Mesendoderm (in vitro differentiated cells): Measurements from ENCODE around the gene GPR39.
"Not testable (repeated sequence)": the region's sequence is repeated elsewhere in the genome, so short reads cannot be mapped to it uniquely, and the experiment has no call there.

Source experiments
- DNase-seq: peaks from one replicate; pipeline ENCODE4 v3.0.0; 2013
- H2AK5ac ChIP-seq: 2 replicates; pipeline ENCODE4 v1.6.1; 2013; ENCODE audit warnings: low read length, inconsistent platforms
- H2BK120ac ChIP-seq: 2 replicates; pipeline ENCODE4 v1.6.1; 2013; ENCODE audit warnings: low read depth, mild to moderate bottlenecking, low read length, moderate library complexity, mixed read lengths
- H2BK15ac ChIP-seq: replicated peaks from 2 replicates; pipeline ENCODE4 v1.6.1; 2013; ENCODE audit warnings: low read depth, mild to moderate bottlenecking, moderate library complexity
- H2BK5ac ChIP-seq: 2 replicates; pipeline ENCODE4 v1.6.1; 2013; ENCODE audit warnings: low read length, inconsistent platforms
- H3K18ac ChIP-seq: 2 replicates; pipeline ENCODE4 v1.6.1; 2013; ENCODE audit warnings: mild to moderate bottlenecking, low read length, mixed read lengths
- H3K23ac ChIP-seq: one replicate; pipeline ENCODE4 v1.6.1; 2013; ENCODE audit warnings: low read length
- H3K27ac ChIP-seq: 2 replicates; pipeline ENCODE4 v1.5.1; 2013; ENCODE audit warnings: low read depth, mild to moderate bottlenecking, inconsistent platforms, low read length, moderate library complexity
- H3K27me3 ChIP-seq: 2 replicates; pipeline ENCODE4 v1.6.1; 2013; ENCODE audit warnings: low read length, control low read depth, mild to moderate bottlenecking, inconsistent platforms; ENCODE audit not compliant: insufficient read depth, poor library complexity
- H3K36me3 ChIP-seq: 2 replicates; pipeline ENCODE4 v1.6.1; 2013; ENCODE audit warnings: low read length, inconsistent platforms; ENCODE audit not compliant: control insufficient read depth, insufficient read depth
- H3K4ac ChIP-seq: one replicate; pipeline ENCODE4 v1.6.1; 2013; ENCODE audit warnings: low read depth, mild to moderate bottlenecking, low read length, moderate library complexity
- H3K4me1 ChIP-seq: 2 replicates; pipeline ENCODE4 v1.6.1; 2013; ENCODE audit warnings: low read depth, low read length, inconsistent platforms; ENCODE audit not compliant: control insufficient read depth
- H3K4me2 ChIP-seq: 2 replicates; pipeline ENCODE4 v1.6.1; 2013; ENCODE audit warnings: low read length
- H3K4me3 ChIP-seq: 2 replicates; pipeline ENCODE4 v1.5.1; 2013; ENCODE audit warnings: mild to moderate bottlenecking, low read length
- H3K56ac ChIP-seq: one replicate; pipeline ENCODE4 v1.6.1; 2013; ENCODE audit warnings: low read length
- H3K79me1 ChIP-seq: 2 replicates; pipeline ENCODE4 v1.6.1; 2013; ENCODE audit warnings: low read length, inconsistent platforms
- H3K79me2 ChIP-seq: 2 replicates; pipeline ENCODE4 v1.6.1; 2013; ENCODE audit warnings: mild to moderate bottlenecking, low read length; ENCODE audit not compliant: control insufficient read depth, insufficient read depth
- H3K9ac ChIP-seq: 2 replicates; pipeline ENCODE4 v1.6.1; 2013; ENCODE audit warnings: low read length, inconsistent platforms
- H4K5ac ChIP-seq: one replicate; pipeline ENCODE4 v1.6.1; 2013; ENCODE audit warnings: low read length
- H4K8ac ChIP-seq: one replicate; pipeline ENCODE4 v1.6.1; 2013; ENCODE audit warnings: low read depth, mild to moderate bottlenecking, control low read depth, low read length, moderate library complexity
- WGBS: extraction: QIAGEN DNeasy Blood & Tissue Kit; methylation state at CpG from one replicate; pipeline ENCODE4 v1.1.7; 2013; ENCODE audit warnings: low lambda C conversion rate, missing lambda C conversion rate; ENCODE audit not compliant: insufficient coverage; ENCODE audit errors: extremely low coverage; 5-methylcytosine and 5-hydroxymethylcytosine counted together

GPR39 gene

GRCh38 chr2:132537061-132537460 lies 120.5 kb downstream of the GPR39 start:
- H2BK15ac ChIP-seq, DNase-seq, H3K18ac ChIP-seq, H3K4me3 ChIP-seq, H4K8ac ChIP-seq, H3K56ac ChIP-seq, H4K5ac ChIP-seq, H3K9ac ChIP-seq, H2BK120ac ChIP-seq, H3K27me3 ChIP-seq, H3K4me2 ChIP-seq, H3K4me1 ChIP-seq, H3K36me3 ChIP-seq, H3K4ac ChIP-seq, H3K79me2 ChIP-seq, H3K79me1 ChIP-seq, H2AK5ac ChIP-seq, H3K27ac ChIP-seq, H2BK5ac ChIP-seq, H3K23ac ChIP-seq: not testable (repeated sequence)
- WGBS, result no CpG with 5 or more reads among the region's 1 CpG

DNA sequence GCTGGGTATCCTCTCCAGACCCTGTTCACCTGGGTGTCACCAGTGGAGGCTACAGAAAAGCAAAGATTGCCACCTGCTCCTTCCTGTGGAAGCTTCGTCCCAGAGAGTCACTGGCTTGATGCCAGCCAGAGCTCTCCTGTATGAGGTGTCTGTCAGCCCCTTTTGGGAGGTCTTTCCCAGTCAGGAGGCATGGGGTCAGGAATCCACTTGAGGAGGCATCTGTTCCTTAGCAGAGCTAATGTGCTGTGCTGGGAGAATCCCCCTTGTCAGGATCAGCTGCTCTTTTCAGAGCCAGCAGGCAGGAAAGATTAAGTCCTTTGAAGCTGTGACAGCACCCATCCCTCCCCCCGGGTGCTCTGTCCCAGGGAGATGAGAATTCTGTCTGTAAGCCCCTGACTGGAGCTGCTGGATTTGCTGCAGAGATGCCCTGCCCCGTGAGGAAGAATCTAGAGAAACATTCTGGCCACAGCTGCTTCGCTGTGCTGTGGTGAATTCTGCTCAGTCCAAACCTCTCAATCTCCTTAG lies 121.8 kb downstream of the GPR39 start:
- Histone ChIP-seq H3K27me3 (no peaks in the 10 kb centered on the region), H3K79me2 (no peaks in the 10 kb centered on the region), H3K27ac (no peak overlapping the region), H3K9ac (no peak overlapping the region), H3K56ac (no peak overlapping the region), H2BK120ac (no peak overlapping the region), H3K36me3 (no peaks in the 10 kb centered on the region), H3K79me1 (no peaks in the 10 kb centered on the region), H3K4ac (no peak overlapping the region), H2BK15ac (no peak overlapping the region), H2BK5ac (no peak overlapping the region), H3K4me1 (no peaks in the 10 kb centered on the region), H4K8ac (no peak overlapping the region), H3K23ac (no peak overlapping the region), H4K5ac (no peak overlapping the region), H3K4me2 (no peak overlapping the region), H2AK5ac (no peak overlapping the region), H3K18ac (no peak overlapping the region), H3K4me3 (no peak overlapping the region)
- DNase-seq, result no peak
- no CpG with 5 or more reads among the region's 4 CpGs for WGBS

DNA sequence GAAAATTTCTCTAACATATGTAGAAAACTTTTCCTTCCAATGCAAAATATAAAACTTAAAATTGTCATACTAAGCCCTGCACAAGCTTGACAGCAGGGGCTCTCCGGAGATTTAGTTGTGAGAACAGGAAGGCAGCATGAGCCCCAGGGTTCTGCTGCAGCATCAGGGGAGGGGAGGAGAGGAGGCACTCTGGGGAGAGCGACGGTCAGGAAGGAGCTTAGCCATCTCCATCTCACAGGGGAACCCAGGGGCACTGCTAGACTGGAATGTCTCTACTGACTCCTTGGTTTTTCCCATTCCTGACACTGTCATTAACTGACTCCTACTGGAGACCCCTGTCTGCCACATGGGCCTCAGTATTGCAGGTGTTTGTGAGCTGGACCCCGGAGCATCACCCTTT lies 123.6 kb downstream of the GPR39 start:
- H3K9ac ChIP-seq, result no peak overlapping the region
- no peak overlapping the region for H4K8ac ChIP-seq
- no peaks in the 10 kb centered on the region for H3K4me1 ChIP-seq
- no peak overlapping the region for H3K56ac ChIP-seq
- H3K27ac ChIP-seq, result no peak overlapping the region
- H3K79me1 ChIP-seq, result no peaks in the 10 kb centered on the region
- H4K5ac ChIP-seq, result no peak overlapping the region
- H3K23ac ChIP-seq, result no peak overlapping the region
- no CpG with 5 or more reads among the region's 4 CpGs for WGBS
- no peak overlapping the region for H2AK5ac ChIP-seq
- no peak overlapping the region for H2BK15ac ChIP-seq
- DNase-seq, result no peak
- H2BK120ac ChIP-seq, result no peak overlapping the region
- H3K79me2 ChIP-seq, result no peaks in the 10 kb centered on the region
- H3K4me3 ChIP-seq, result no peak overlapping the region
- no peaks in the 10 kb centered on the region for H3K36me3 ChIP-seq
- H2BK5ac ChIP-seq, result no peak overlapping the region
- H3K4ac ChIP-seq, result no peak overlapping the region
- no peaks in the 10 kb centered on the region for H3K27me3 ChIP-seq
- H3K18ac ChIP-seq, result no peak overlapping the region
- H3K4me2 ChIP-seq, result no peak overlapping the region

DNA sequence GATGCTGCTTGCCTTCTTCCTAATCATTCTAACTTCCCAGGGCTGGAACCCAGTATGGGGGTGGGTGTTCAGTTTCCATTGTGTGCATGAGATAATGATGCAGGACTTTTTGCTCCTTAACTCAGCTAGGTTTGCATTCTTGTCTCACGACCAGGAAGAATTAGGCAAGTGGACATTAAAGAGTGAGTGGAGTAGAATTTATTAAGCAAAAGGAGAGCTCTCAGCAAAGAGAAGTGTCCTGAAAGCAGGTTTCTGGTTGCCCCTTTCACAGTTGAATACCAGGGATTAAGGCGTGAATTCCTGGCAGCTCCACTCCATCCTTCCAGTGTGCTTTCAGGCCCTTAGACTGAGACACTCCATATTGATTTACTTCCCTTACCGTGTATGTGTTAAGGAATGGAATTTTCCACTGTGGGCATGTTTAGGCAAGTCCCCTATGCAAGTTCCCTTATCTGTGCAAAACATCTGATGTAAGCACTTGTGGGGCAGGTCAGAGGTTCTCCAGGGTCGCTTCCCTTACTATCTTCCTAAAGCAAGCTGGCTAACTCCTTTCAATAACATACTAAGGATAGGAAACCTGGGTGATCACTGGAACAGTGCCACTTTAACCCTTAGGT lies 126.5 kb downstream of the GPR39 start:
- Histone ChIP-seq H3K4me3 (no peak overlapping the region), H3K56ac (no peak overlapping the region), H3K79me2 (no peaks in the 10 kb centered on the region), H3K4ac (no peak overlapping the region), H2AK5ac (no peak overlapping the region), H4K8ac (no peak overlapping the region), H3K36me3 (no peaks in the 10 kb centered on the region), H4K5ac (no peak overlapping the region), H2BK15ac (no peak overlapping the region), H2BK5ac (no peak overlapping the region), H3K9ac (no peak overlapping the region), H3K4me1 (no peaks in the 10 kb centered on the region), H3K4me2 (no peak overlapping the region), H3K79me1 (no peaks in the 10 kb centered on the region), H3K18ac (peak overlapping the region; percentile 6), H3K27ac (peak overlapping the region; percentile 67), H3K23ac (no peak overlapping the region), H3K27me3 (no peaks in the 10 kb centered on the region), H2BK120ac (peak overlapping the region; percentile 48)
- no CpG with 5 or more reads among the region's 4 CpGs for WGBS
- DNase-seq, result peak; percentile 37

DNA sequence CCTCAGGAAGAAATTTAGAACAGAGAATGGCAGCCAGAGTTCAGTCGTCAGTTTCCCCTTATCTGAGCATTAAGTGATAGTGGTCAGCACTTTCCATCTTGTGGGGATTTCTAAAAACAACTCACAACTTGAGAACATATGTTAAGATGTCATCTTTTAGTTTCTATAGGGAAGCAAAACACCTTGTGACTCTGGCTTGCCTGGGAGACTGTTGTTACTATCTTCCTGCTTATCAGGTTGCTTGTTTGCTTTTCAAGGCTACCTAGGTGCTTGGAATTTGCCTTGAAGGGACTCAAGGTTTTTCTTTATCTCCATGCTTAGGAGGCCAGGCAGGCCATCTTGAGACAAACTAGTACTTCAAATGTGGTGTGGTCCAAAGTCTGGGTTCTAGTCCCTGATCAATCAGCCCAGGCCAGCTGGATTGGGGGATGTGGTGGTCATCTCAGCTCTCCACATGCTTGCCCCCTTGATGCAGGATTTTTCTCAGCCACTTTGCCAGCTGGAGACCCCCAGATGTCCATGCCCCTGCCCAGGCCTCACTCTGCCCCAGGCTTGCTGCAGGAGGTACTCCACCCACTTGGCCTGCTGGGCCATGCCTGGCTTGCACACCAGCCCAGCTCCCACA lies 127.5 kb downstream of the GPR39 start:
- WGBS, result no CpG with 5 or more reads among the region's 1 CpG
- H3K4ac ChIP-seq, result no peak overlapping the region
- H2AK5ac ChIP-seq, result no peak overlapping the region

More for the DNA sequence above, 127.5 kb downstream of the GPR39 start:
- Histone ChIP-seq H3K79me1 (no peaks in the 10 kb centered on the region), H3K18ac (no peak overlapping the region), H3K27ac (peak overlapping the region; percentile 67), H3K4me2 (no peak overlapping the region), H4K8ac (no peak overlapping the region), H4K5ac (no peak overlapping the region), H2BK15ac (no peak overlapping the region), H3K56ac (no peak overlapping the region), H3K36me3 (no peaks in the 10 kb centered on the region), H3K23ac (no peak overlapping the region), H3K27me3 (no peaks in the 10 kb centered on the region), H3K79me2 (no peaks in the 10 kb centered on the region), H2BK120ac (no peak overlapping the region), H2BK5ac (no peak overlapping the region), H3K4me1 (no peaks in the 10 kb centered on the region), H3K9ac (no peak overlapping the region), H3K4me3 (no peak overlapping the region)
- peak; percentile 85 for DNase-seq
